Measurements from ENCODE around the gene NACC1. TPM values are rescaled to one million over a fixed set of nuclear protein-coding genes. Genes with fewer than 3 reads are reported as not detected.

The NACC1 gene
- polyA plus RNA-seq, 1 donor (not counting 4 experiments of a cell fraction or from before 2014, with no cell fraction given): 32.9 TPM

DNA sequence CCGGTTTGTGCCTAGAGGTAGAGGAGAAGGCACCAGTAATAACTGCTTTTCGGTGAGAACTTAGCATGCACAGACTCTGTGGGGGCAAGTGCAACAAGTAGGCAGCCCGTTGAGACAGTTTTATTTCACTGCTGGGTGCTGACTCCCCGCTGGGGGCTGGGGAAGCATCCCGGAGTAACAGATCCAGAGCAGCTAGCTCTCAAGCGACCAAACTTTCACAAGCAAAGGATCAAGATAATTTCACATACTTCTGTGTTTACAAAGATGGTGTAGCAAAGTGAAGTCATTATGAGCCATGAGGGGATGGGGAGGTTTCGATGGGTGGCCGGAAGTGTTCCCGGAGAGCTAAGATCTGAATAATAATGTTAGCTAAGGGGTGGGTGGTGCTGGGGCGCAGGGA lies 2.8 kb downstream of the NACC1 start:
- peaks cover 16 to 27% of the 10 kb centered on the region in 2 experiments for H3K36me3 ChIP-seq (ENCODE audit: control insufficient read depth in 2 of 2, extremely low read depth in 1 of 2, insufficient read depth in 2 of 2, low read length in 2 of 2)
- H3K4me2 ChIP-seq (ENCODE audit: control insufficient read depth, extremely low read depth, insufficient read depth, low read depth, low read length): no peak overlapping the region
- peaks cover 21% of the 10 kb centered on the region for H3K4me1 ChIP-seq (ENCODE audit: control insufficient read depth, extremely low read depth, insufficient read depth, low read length)
- no peak overlapping the region for H3K27ac ChIP-seq (ENCODE audit: control insufficient read depth, insufficient read depth, low read length)
- H3K9me3 ChIP-seq (ENCODE audit: control insufficient read depth, low read depth, low read length): no peaks in the 10 kb centered on the region
- dilution Hi-C loops (cut with MboI; ENCODE audit: extremely low pct_ligation_motif_present, low sequenced_read_pairs): no loop called here
- no peak overlapping the region for H3K4me3 ChIP-seq (ENCODE audit: control insufficient read depth in 2 of 3, extremely low read depth in 1 of 3, insufficient read depth in 2 of 3, low read depth in 1 of 3, low read length in 3 of 3)
- FAIRE-seq (no peak), DNase-seq (ENCODE audit: low read depth, low spot score) (no peak)
- no peaks in the 10 kb centered on the region for H3K9me1 ChIP-seq (ENCODE audit: control insufficient read depth, extremely low read depth, insufficient read depth, low read length)
- no peak overlapping the region for H2AFZ ChIP-seq (ENCODE audit: control insufficient read depth, low read length)
- peaks cover 22% of the 10 kb centered on the region for H4K20me1 ChIP-seq (ENCODE audit: control insufficient read depth, extremely low read depth, insufficient read depth, low read length)
- no peak overlapping the region for H3K9ac ChIP-seq (ENCODE audit: control insufficient read depth, extremely low read depth, insufficient read depth, low read length)
- peaks cover 76% of the 10 kb centered on the region for H3K79me2 ChIP-seq (ENCODE audit: control insufficient read depth, insufficient read depth, low read length)
- no peak for TF ChIP-seq EZH2 (IDR thresholded peaks at IDR 0.05; ENCODE audit: low read length)
- TF ChIP-seq, protein P1, sequence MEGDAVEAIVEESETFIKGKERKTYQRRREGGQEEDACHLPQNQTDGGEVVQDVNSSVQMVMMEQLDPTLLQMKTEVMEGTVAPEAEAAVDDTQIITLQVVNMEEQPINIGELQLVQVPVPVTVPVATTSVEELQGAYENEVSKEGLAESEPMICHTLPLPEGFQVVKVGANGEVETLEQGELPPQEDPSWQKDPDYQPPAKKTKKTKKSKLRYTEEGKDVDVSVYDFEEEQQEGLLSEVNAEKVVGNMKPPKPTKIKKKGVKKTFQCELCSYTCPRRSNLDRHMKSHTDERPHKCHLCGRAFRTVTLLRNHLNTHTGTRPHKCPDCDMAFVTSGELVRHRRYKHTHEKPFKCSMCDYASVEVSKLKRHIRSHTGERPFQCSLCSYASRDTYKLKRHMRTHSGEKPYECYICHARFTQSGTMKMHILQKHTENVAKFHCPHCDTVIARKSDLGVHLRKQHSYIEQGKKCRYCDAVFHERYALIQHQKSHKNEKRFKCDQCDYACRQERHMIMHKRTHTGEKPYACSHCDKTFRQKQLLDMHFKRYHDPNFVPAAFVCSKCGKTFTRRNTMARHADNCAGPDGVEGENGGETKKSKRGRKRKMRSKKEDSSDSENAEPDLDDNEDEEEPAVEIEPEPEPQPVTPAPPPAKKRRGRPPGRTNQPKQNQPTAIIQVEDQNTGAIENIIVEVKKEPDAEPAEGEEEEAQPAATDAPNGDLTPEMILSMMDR (optimal IDR thresholded peaks at IDR 0.05 in 1 of 3, IDR thresholded peaks at IDR 0.05 in 1 of 3, conservative IDR thresholded peaks at IDR 0.05 in 1 of 3; ENCODE audit: extremely low read depth in 1 of 3, insufficient read depth in 2 of 3, low read length in 3 of 3): no peak
- H3K27me3 ChIP-seq (ENCODE audit: control insufficient read depth, extremely low read depth, insufficient read depth, low read length): no peaks in the 10 kb centered on the region

DNA sequence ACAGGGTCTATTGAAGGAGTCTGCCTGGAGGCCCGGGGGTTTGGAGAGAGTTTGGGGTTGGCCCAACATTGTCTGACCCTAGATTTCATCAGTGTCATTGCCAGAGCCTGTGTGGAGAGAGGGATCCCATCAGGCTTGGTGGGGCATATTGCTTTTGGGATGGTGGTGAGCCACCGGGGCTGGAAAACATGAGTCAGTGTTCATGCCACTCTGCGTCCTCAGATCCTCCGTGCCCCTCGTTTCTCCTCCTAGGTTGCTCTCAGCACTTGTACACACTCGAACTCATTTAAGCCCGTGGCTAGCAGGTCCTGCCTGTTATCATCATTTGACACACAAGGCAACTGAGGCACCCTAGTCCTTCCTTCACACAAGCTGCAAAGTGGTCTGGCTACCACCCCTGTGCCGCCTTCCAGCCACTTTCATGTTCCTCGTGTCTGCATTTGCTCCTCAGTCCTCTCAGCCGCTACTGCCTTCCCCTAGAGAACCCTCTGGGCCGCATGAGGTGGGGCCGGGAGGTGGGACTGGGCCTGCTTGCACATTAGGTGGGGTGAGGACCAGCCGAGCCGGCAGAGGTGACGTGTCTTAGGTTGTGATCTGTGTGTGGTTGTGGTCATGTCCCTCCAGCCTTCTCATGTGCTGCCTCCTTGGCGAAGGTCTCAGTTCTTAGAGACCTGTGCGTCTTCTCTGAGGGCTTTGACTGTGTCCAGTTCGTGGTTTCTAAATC lies 3.6 kb downstream of the NACC1 start:
- no peak overlapping the region for H2AFZ ChIP-seq (ENCODE audit: control insufficient read depth, low read length)
- peaks cover 80% of the 10 kb centered on the region for H3K79me2 ChIP-seq (ENCODE audit: control insufficient read depth, insufficient read depth, low read length)
- no peaks in the 10 kb centered on the region for H3K9me3 ChIP-seq (ENCODE audit: control insufficient read depth, low read depth, low read length)
- DNase-seq (ENCODE audit: low read depth, low spot score) (no peak), FAIRE-seq (no peak)
- no peak overlapping the region for H3K4me2 ChIP-seq (ENCODE audit: control insufficient read depth, extremely low read depth, insufficient read depth, low read depth, low read length)
- H3K36me3 ChIP-seq (ENCODE audit: control insufficient read depth in 2 of 2, extremely low read depth in 1 of 2, insufficient read depth in 2 of 2, low read length in 2 of 2): peaks cover 18 to 27% of the 10 kb centered on the region in 2 experiments
- H3K27me3 ChIP-seq (ENCODE audit: control insufficient read depth, extremely low read depth, insufficient read depth, low read length): no peaks in the 10 kb centered on the region
- H3K9ac ChIP-seq (ENCODE audit: control insufficient read depth, extremely low read depth, insufficient read depth, low read length): no peak overlapping the region
- no peak overlapping the region for H3K27ac ChIP-seq (ENCODE audit: control insufficient read depth, insufficient read depth, low read length)
- peaks cover 20% of the 10 kb centered on the region for H3K4me1 ChIP-seq (ENCODE audit: control insufficient read depth, extremely low read depth, insufficient read depth, low read length)
- peaks cover 27% of the 10 kb centered on the region for H4K20me1 ChIP-seq (ENCODE audit: control insufficient read depth, extremely low read depth, insufficient read depth, low read length)
- no peak for TF ChIP-seq EZH2 (IDR thresholded peaks at IDR 0.05; ENCODE audit: low read length)
- TF ChIP-seq, protein P1 (optimal IDR thresholded peaks at IDR 0.05 in 1 of 3, IDR thresholded peaks at IDR 0.05 in 1 of 3, conservative IDR thresholded peaks at IDR 0.05 in 1 of 3; ENCODE audit: extremely low read depth in 1 of 3, insufficient read depth in 2 of 3, low read length in 3 of 3): no peak
- dilution Hi-C loops (cut with MboI; ENCODE audit: extremely low pct_ligation_motif_present, low sequenced_read_pairs): no loop called here
- H3K9me1 ChIP-seq (ENCODE audit: control insufficient read depth, extremely low read depth, insufficient read depth, low read length): no peaks in the 10 kb centered on the region
- no peak overlapping the region for H3K4me3 ChIP-seq (ENCODE audit: control insufficient read depth in 2 of 3, extremely low read depth in 1 of 3, insufficient read depth in 2 of 3, low read depth in 1 of 3, low read length in 3 of 3)
